IMR-90 (cell line): ENCODE data around the gene TTC9C. TPM values are rescaled to one million over a fixed set of nuclear protein-coding genes. Genes with fewer than 3 reads are reported as not detected.

ENCODE experiments used
- ATAC-seq: fragments of 200-7000 bp; cut with Tn5 transposase; 2 replicates; pipeline ENCODE4 v1.9.1; 2020; ENCODE audit warnings: low read depth, mild to moderate bottlenecking, moderate library complexity
- BruUV-seq: library from RNA; stranded (reverse); fragments of 400-500 nt; replicated peaks from 2 replicates; lab custom pipeline; 2021; lab: Mats Ljungman, UMichigan
- CTCF ChIA-PET: fragments of 300-600 bp; formaldehyde crosslinking; extraction: SDS; loops from one replicate; lab custom pipeline; 2021; ENCODE audit warnings: antibody characterized with exemption; lab: Yijun Ruan, JAX
- POLR2A ChIA-PET: fragments of 300-600 bp; sonication (Branson Sonifier 250); formaldehyde crosslinking; loops from one replicate; lab custom pipeline; 2022; ENCODE audit warnings: antibody characterized with exemption; ENCODE audit not compliant: unreplicated experiment; lab: Charles Lee
- DNase-seq: peaks from one replicate; pipeline ENCODE4 v3.0.0; 2013
- H2AFZ ChIP-seq: replicated peaks from 2 replicates; pipeline ENCODE3; 2013; ENCODE audit warnings: low read length, mild to moderate bottlenecking; ENCODE audit not compliant: poor library complexity
- H2AK5ac ChIP-seq: 2 replicates; pipeline ENCODE4 v1.6.1; 2013; ENCODE audit warnings: low read depth, low read length, inconsistent platforms
- H2AK9ac ChIP-seq: replicated peaks from 2 replicates; pipeline ENCODE3; 2013; ENCODE audit warnings: mild to moderate bottlenecking, low read depth, low read length, moderate library complexity; ENCODE audit not compliant: poor library complexity
- H2BK120ac ChIP-seq: 2 replicates; pipeline ENCODE4 v1.6.1; 2013; ENCODE audit warnings: low read depth, low read length, inconsistent platforms
- H2BK15ac ChIP-seq: 3 replicates; pipeline ENCODE4 v1.6.1; 2013; ENCODE audit warnings: low read depth, low read length, inconsistent platforms
- H2BK20ac ChIP-seq: 2 replicates; pipeline ENCODE4 v1.6.1; 2013; ENCODE audit warnings: low read depth, mild to moderate bottlenecking, inconsistent platforms, low read length, moderate library complexity
- H2BK5ac ChIP-seq: 2 replicates; pipeline ENCODE4 v1.6.1; 2013; ENCODE audit warnings: mild to moderate bottlenecking, low read depth, low read length, inconsistent platforms; ENCODE audit not compliant: poor library complexity, severe bottlenecking
- H3K14ac ChIP-seq: replicated peaks from 2 replicates; pipeline ENCODE4 v1.6.1; 2013; ENCODE audit warnings: low read depth, low read length, inconsistent platforms
- H3K18ac ChIP-seq: 2 replicates; pipeline ENCODE4 v1.6.1; 2013; ENCODE audit warnings: low read depth, low read length, control low read depth
- H3K23ac ChIP-seq: 2 replicates; pipeline ENCODE4 v1.6.1; 2013; ENCODE audit warnings: low read depth, low read length, inconsistent platforms
- H3K27ac ChIP-seq: 2 replicates; pipeline ENCODE4 v1.5.1; 2013; ENCODE audit warnings: mild to moderate bottlenecking, control low read depth, low read length; ENCODE audit not compliant: insufficient read depth
- H3K27me3 ChIP-seq: 2 replicates; pipeline ENCODE4 v1.6.1; 2013; ENCODE audit warnings: low read length; ENCODE audit not compliant: control insufficient read depth, insufficient read depth
- H3K36me3 ChIP-seq: 2 replicates; pipeline ENCODE4 v1.6.1; 2013; ENCODE audit warnings: low read length, mixed read lengths; ENCODE audit not compliant: control insufficient read depth, insufficient read depth
- H3K4ac ChIP-seq: 2 replicates; pipeline ENCODE4 v1.6.1; 2013; ENCODE audit warnings: low read depth, low read length, inconsistent platforms
- H3K4me1 ChIP-seq: 2 replicates; pipeline ENCODE4 v1.6.1; 2013; ENCODE audit warnings: low read length, mixed read lengths; ENCODE audit not compliant: control insufficient read depth, insufficient read depth
- H3K4me2 ChIP-seq: 2 replicates; pipeline ENCODE4 v1.6.1; 2013; ENCODE audit warnings: low read depth, mild to moderate bottlenecking, control low read depth, low read length, moderate library complexity
- H3K4me3 ChIP-seq: 2 replicates; pipeline ENCODE4 v1.5.1; 2013; ENCODE audit warnings: low read depth, mild to moderate bottlenecking, control low read depth, low read length, moderate library complexity; ENCODE audit not compliant: insufficient read depth
- H3K56ac ChIP-seq: 2 replicates; pipeline ENCODE4 v1.6.1; 2013; ENCODE audit warnings: low read length, inconsistent platforms; ENCODE audit not compliant: insufficient read depth; ENCODE audit errors: extremely low read depth
- H3K79me1 ChIP-seq, 2 experiments: 2 replicates each; pipeline ENCODE4 v1.6.1; 2013; ENCODE audit warnings: low read length in 2 of 2, inconsistent platforms in 1 of 2, low read depth in 1 of 2
- H3K9ac ChIP-seq: 2 replicates; pipeline ENCODE4 v1.6.1; 2013; ENCODE audit warnings: low read depth, low read length, control low read depth
- H3K9me1 ChIP-seq: 2 replicates; pipeline ENCODE4 v1.6.1; 2013; ENCODE audit warnings: low read length, inconsistent platforms; ENCODE audit not compliant: insufficient read depth
- H3K9me3 ChIP-seq: 2 replicates; pipeline ENCODE4 v1.6.1; 2013; ENCODE audit warnings: low read length; ENCODE audit not compliant: control insufficient read depth, insufficient read depth
- H4K20me1 ChIP-seq: 2 replicates; pipeline ENCODE4 v1.6.1; 2013; ENCODE audit warnings: low read length, inconsistent platforms; ENCODE audit not compliant: insufficient read depth
- H4K5ac ChIP-seq: 2 replicates; pipeline ENCODE4 v1.6.1; 2013; ENCODE audit warnings: mild to moderate bottlenecking, low read depth, low read length, control low read depth
- H4K8ac ChIP-seq, 2 experiments: 2 replicates each; pipeline ENCODE4 v1.6.1; 2013; ENCODE audit warnings: low read depth in 2 of 2, low read length in 2 of 2, control low read depth in 1 of 2, inconsistent platforms in 1 of 2
- H4K91ac ChIP-seq: 2 replicates; pipeline ENCODE4 v1.6.1; 2013; ENCODE audit warnings: low read depth, low read length, inconsistent platforms; ENCODE audit not compliant: insufficient read depth
- BHLHE40 ChIP-seq: fragments of 150-350 bp; IDR thresholded peaks from 2 replicates; pipeline ENCODE4 v1.6.1; 2016; ENCODE audit warnings: mild to moderate bottlenecking, low read depth, low read length
- CEBPB ChIP-seq: IDR thresholded peaks from 2 replicates; pipeline ENCODE4 v1.6.1; 2012; ENCODE audit warnings: low read depth, low read length, improper control_type of control experiment
- CHD1 ChIP-seq: IDR thresholded peaks from 2 replicates; pipeline ENCODE4 v1.6.1; 2012; ENCODE audit warnings: low read depth, low read length, improper control_type of control experiment
- CTCF ChIP-seq: conservative IDR thresholded peaks from 2 replicates; pipeline ENCODE4 v1.5.1; 2012; ENCODE audit warnings: mild to moderate bottlenecking, low read depth, low read length, improper control_type of control experiment
- ELK1 ChIP-seq: fragments of 150-350 bp; IDR thresholded peaks from 2 replicates; pipeline ENCODE4 v1.6.1; 2016; ENCODE audit warnings: low read depth, mild to moderate bottlenecking, low read length, moderate library complexity, borderline replicate concordance
- MAFK ChIP-seq: IDR thresholded peaks from 2 replicates; pipeline ENCODE4 v1.6.1; 2012; ENCODE audit warnings: low read depth, low read length, improper control_type of control experiment
- MAZ ChIP-seq: IDR thresholded peaks from 2 replicates; pipeline ENCODE4 v1.6.1; 2012; ENCODE audit warnings: low read depth, mild to moderate bottlenecking, low read length, improper control_type of control experiment, moderate library complexity, borderline replicate concordance
- MXI1 ChIP-seq: IDR thresholded peaks from 2 replicates; pipeline ENCODE4 v1.6.1; 2012; ENCODE audit warnings: low read depth, mild to moderate bottlenecking, low read length, moderate library complexity, borderline replicate concordance
- NFE2L2 ChIP-seq: fragments of 150-350 bp; IDR thresholded peaks from 2 replicates; pipeline ENCODE4 v1.6.1; 2016; ENCODE audit warnings: low read depth, mild to moderate bottlenecking, low read length
- POLR2A ChIP-seq: IDR thresholded peaks from 2 replicates; pipeline ENCODE4 v1.6.1; 2012; ENCODE audit warnings: mild to moderate bottlenecking, low read depth, low read length
- RAD21 ChIP-seq: IDR thresholded peaks from 2 replicates; pipeline ENCODE4 v1.6.1; 2012; ENCODE audit warnings: low read length, improper control_type of control experiment
- RCOR1 ChIP-seq: IDR thresholded peaks from 2 replicates; pipeline ENCODE4 v1.6.1; 2012; ENCODE audit warnings: mild to moderate bottlenecking, low read length, improper control_type of control experiment; ENCODE audit not compliant: insufficient replicate concordance
- RFX5 ChIP-seq: IDR thresholded peaks from 2 replicates; pipeline ENCODE4 v1.8.0; 2012; ENCODE audit warnings: low read depth, mild to moderate bottlenecking, low read length, moderate library complexity
- SMC3 ChIP-seq: fragments of 150-350 bp; IDR thresholded peaks from 2 replicates; pipeline ENCODE4 v1.6.1; 2016; ENCODE audit warnings: low read depth, mild to moderate bottlenecking, antibody characterized with exemption, low read length, moderate library complexity
- WGBS, 2 experiments: methylation state at CpG; one replicate each; pipeline versions ENCODE4 v1.1.5 to v1.1.7; 2013; ENCODE audit warnings: missing lambda C conversion rate in 2 of 2; ENCODE audit not compliant: insufficient read length in 1 of 2; ENCODE audit errors: extremely low coverage in 2 of 2; 5-methylcytosine and 5-hydroxymethylcytosine counted together
- dilution Hi-C: fragments of 300-500 bp; cut with HindIII; formaldehyde crosslinking; loops from one replicate; pipeline ENCODE4 v1.14.3; 2018; ENCODE audit warnings: low sequenced_read_pairs; ENCODE audit not compliant: unreplicated experiment
- in situ Hi-C: fragments of 300-500 bp; cut with MboI; formaldehyde crosslinking; loops from 3 replicates; pipeline ENCODE4 v1.14.3; 2019; ENCODE audit warnings: low sequenced_read_pairs, inconsistent platforms, mixed read lengths
- intact Hi-C: fragments of 100-400 bp; cut with micrococcal nuclease; formaldehyde crosslinking; loops from 2 replicates; pipeline ENCODE4 v1.10.0; 2022
- polyA plus RNA-seq, 3 experiments: library from polyadenylated mRNA; depleted of rRNA; stranded (reverse); fragments of >200 nt; gene quantifications; 2 replicates each; pipeline ENCODE4 v1.2.3, GENCODE V29; 2012; ENCODE audit warnings: low replicate concordance in 1 of 3
- total RNA-seq: library from RNA; depleted of rRNA; stranded (reverse); fragments of >200 nt; gene quantifications from 2 replicates; pipeline ENCODE4 v1.2.3, GENCODE V29; 2012

TTC9C gene
- total and polyA plus RNA-seq, 2 of the 4 experiments (the other 2 are of a cell fraction): 32.9 to 37.1 TPM

DNA sequence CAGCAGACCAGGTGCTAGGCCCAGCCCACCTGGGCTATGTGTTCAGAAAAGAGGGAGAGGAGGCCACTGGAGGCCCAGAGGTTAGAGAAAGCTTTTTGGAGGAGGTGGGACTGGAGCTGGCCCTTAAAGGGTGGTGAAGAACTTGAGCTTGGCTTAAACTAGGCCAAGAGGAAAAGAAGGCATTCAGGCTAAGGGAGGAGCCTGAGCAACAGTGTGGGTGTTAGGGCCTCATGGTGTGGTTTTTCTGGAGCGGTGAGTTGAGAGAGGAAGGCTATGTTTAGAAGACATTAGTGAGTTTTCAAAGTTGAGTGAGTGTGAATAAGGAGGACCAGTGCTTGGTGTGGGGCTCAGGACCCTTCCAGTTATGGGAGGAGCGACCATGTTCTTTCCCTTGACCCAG, 49.1 kb downstream of the TTC9C start:
- dilution Hi-C loops: no loop called here
- no peak overlapping the region for H2AFZ ChIP-seq

More for the DNA sequence above, 49.1 kb downstream of the TTC9C start:
- no TSS peak for BruUV-seq
- Histone ChIP-seq H3K79me1 (peaks cover 2 to 16% of the 10 kb centered on the region in 2 experiments; a peak in 3 of 4 replicates), H3K4ac (no peak overlapping the region), H4K8ac (no peak overlapping the region), H4K5ac (no peak overlapping the region), H3K4me3 (no peak overlapping the region), H2BK15ac (no peak overlapping the region), H2BK120ac (no peak overlapping the region), H3K27me3 (no peaks in the 10 kb centered on the region), H3K23ac (no peak overlapping the region), H3K9me3 (no peaks in the 10 kb centered on the region), H3K4me2 (no peak overlapping the region), H2AK9ac (no peak overlapping the region), H3K36me3 (peaks cover 35% of the 10 kb centered on the region), H3K14ac (no peak overlapping the region), H3K9me1 (no peaks in the 10 kb centered on the region), H2BK5ac (no peak overlapping the region), H3K9ac (no peak overlapping the region), H4K20me1 (no peaks in the 10 kb centered on the region), H4K91ac (no peak overlapping the region), H2AK5ac (no peak overlapping the region), H2BK20ac (no peak overlapping the region), H3K18ac (no peak overlapping the region), H3K27ac (no peak overlapping the region), H3K4me1 (no peaks in the 10 kb centered on the region), H3K56ac (no peak overlapping the region)
- TF ChIP-seq RCOR1 (no peak), MAZ (no peak), POLR2A (no peak), CTCF (no peak), BHLHE40 (no peak), SMC3 (no peak), ELK1 (no peak), MAFK (no peak), RAD21 (no peak), MXI1 (no peak), NFE2L2 (no peak), CEBPB (no peak), RFX5 (no peak), CHD1 (no peak)
- no CpG with 5 or more reads among the region's 2 CpGs for WGBS, 2 experiments
- ATAC-seq (no peak), DNase-seq (no peak)
- intact Hi-C loops: no loop called here
- in situ Hi-C loops: no loop called here
- ChIA-PET POLR2A (no interaction called here), CTCF (no interaction called here)
